Superior temporal gyrus (tissue), 1 donor: Measurements from ENCODE around the gene ASPRV1.
"Not testable (repeated sequence)": the region's sequence is repeated elsewhere in the genome, so short reads cannot be mapped to it uniquely, and the experiment has no call there.

ENCODE experiments used
- DNase-seq: peaks from one replicate; pipeline ENCODE4 v3.0.0-alpha.2; 2016; ENCODE audit errors: extremely low spot score

Gene ASPRV1

GRCh38 chr2:69962986-69963730 is 1.7 kb upstream of the ASPRV1 start:
- DNase-seq = no peak

GRCh38 chr2:69960821-69961220 is 610 bp downstream of the ASPRV1 start:
- no peak for DNase-seq

GRCh38 chr2:69959425-69959824 is 2.0 kb downstream of the ASPRV1 start:
- DNase-seq = no peak

GRCh38 chr2:69958480-69958879 is 3.0 kb downstream of the ASPRV1 start:
- DNase-seq = no peak

- DNase-seq = no peak
Measured at GRCh38 chr2:69957965-69958364, 3.5 kb downstream of the ASPRV1 start.

GRCh38 chr2:69956475-69956979 is 4.9 kb downstream of the ASPRV1 start:
- no peak for DNase-seq

GRCh38 chr2:69955029-69955428 is 6.4 kb downstream of the ASPRV1 start:
- DNase-seq = no peak

GRCh38 chr2:69954084-69954483 is 7.3 kb downstream of the ASPRV1 start:
- DNase-seq = no peak

GRCh38 chr2:69952336-69953115 is 8.9 kb downstream of the ASPRV1 start:
- DNase-seq = no peak

GRCh38 chr2:69950671-69951070 is 10.8 kb downstream of the ASPRV1 start:
- not testable (repeated sequence) for DNase-seq

GRCh38 chr2:69950241-69950640 is 11.2 kb downstream of the ASPRV1 start:
- no peak for DNase-seq

- no peak for DNase-seq
Measured at GRCh38 chr2:69948963-69949645, 12.3 kb downstream of the ASPRV1 start.

- DNase-seq = no peak
Measured at GRCh38 chr2:69948032-69948962, 13.1 kb downstream of the ASPRV1 start.

GRCh38 chr2:69947325-69947931 is 14.0 kb downstream of the ASPRV1 start:
- no peak for DNase-seq

GRCh38 chr2:69946351-69947324 is 14.8 kb downstream of the ASPRV1 start:
- no peak for DNase-seq

GRCh38 chr2:69945941-69946340 is 15.5 kb downstream of the ASPRV1 start:
- no peak for DNase-seq

- no peak for DNase-seq
Measured at GRCh38 chr2:69945441-69945840, 16.0 kb downstream of the ASPRV1 start.

- DNase-seq = no peak
Measured at GRCh38 chr2:69944756-69945155, 16.7 kb downstream of the ASPRV1 start.

GRCh38 chr2:69943843-69944525 is 17.4 kb downstream of the ASPRV1 start:
- no peak for DNase-seq
